ENCODE measurements around the gene CELSR1. TPM values are rescaled to one million over a fixed set of nuclear protein-coding genes. Genes with fewer than 3 reads are reported as not detected.
A peak's percentile ranks its signal among the peaks of the same experiment; 100 is the strongest.

CELSR1 gene
- total RNA-seq, 1 donor from 2014 or later, result 8.9 TPM

DNA sequence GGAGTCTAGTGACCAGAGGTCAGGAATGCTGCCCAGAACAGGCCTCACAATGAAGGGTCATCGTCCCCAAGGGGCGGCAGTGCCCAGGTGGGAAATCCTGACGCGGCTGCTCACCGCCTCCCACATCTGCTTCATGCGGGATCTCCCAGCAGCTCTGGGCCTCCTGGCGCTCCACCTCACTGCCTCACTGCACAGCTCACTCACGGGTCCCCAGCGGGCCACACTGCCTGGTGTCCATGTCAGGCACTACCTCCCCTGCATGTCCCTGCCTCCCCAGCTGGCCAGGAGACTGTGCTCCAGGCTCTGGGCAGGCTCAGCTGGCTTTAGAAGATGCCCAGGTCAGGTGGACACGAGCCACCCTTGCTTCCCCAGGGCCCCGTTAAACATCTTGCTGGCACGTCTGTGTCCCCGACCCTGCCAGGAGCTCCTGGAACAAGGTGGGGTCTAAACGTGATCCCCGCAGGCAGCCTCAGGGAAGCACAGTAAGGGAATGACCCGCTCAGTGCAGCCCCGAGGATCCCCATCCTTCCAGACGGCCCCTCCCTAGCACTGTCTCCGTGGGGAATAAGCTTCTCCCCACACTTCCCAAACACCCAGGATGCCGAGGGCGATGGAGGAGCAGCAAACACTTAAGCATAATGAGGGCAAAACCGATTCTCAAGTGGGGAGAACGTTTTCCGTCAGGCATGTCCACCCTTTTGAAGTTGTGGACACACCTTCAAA lies 108.7 kb downstream of the CELSR1 start:
- Histone ChIP-seq H3K27ac (replicated peaks) (no peak overlapping the region), H3K4me1 (no peaks in the 10 kb centered on the region), H3K36me3 (no peaks in the 10 kb centered on the region), H3K27me3 (ENCODE audit: low read depth) (no peaks in the 10 kb centered on the region), H3K4me3 (no peak overlapping the region), H3K9me3 (replicated peaks) (no peaks in the 10 kb centered on the region)
- intact Hi-C loops (cut with micrococcal nuclease), result no loop called here
- TF ChIP-seq, protein P1, sequence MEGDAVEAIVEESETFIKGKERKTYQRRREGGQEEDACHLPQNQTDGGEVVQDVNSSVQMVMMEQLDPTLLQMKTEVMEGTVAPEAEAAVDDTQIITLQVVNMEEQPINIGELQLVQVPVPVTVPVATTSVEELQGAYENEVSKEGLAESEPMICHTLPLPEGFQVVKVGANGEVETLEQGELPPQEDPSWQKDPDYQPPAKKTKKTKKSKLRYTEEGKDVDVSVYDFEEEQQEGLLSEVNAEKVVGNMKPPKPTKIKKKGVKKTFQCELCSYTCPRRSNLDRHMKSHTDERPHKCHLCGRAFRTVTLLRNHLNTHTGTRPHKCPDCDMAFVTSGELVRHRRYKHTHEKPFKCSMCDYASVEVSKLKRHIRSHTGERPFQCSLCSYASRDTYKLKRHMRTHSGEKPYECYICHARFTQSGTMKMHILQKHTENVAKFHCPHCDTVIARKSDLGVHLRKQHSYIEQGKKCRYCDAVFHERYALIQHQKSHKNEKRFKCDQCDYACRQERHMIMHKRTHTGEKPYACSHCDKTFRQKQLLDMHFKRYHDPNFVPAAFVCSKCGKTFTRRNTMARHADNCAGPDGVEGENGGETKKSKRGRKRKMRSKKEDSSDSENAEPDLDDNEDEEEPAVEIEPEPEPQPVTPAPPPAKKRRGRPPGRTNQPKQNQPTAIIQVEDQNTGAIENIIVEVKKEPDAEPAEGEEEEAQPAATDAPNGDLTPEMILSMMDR (IDR thresholded peaks at IDR 0.05; ENCODE audit: borderline replicate concordance), result no peak
- DNase-seq, result no peak

DNA sequence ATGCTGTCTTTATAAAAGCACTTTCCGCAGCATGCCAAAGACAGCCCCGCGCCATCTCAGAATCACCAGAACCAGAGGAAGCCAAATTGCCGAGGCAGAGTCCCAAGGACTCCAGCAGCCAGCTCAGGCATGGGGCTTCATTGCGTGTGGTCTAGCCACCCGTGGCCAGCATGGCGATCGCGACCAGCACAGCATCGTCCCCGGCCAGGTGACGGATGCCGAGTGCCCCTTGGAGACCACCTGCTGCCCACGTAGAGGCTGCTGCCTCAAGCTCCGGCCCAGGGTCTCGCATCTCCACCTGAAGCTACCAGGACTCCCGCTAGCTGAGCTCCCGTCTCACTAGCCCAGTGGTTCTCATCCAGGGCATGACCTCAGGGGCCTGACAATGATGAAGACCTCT lies 109.2 kb downstream of the CELSR1 start:
- no peaks in the 10 kb centered on the region for H3K9me3 ChIP-seq (replicated peaks)
- intact Hi-C loops (cut with micrococcal nuclease), result no loop called here

DNA sequence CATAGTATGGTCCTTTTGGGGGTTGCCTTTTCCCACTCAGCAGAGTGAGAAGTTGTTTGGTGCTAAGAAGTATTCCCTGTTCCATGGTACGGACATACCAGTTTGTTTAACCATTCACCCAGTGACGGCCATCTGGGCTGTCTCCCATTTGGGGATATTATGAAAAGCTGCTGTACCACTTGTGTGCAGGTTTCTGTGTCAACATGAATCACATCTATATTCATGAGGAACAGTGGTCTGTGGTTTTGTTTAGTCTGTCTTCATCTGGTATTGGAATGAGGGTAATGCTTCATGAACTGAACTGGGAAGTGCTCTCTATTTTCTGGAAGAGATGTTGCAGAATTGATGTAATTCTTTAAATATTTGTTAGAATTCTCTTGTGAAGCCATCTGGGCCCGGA lies 112.4 kb downstream of the CELSR1 start:
- TF ChIP-seq, protein P1 (IDR thresholded peaks at IDR 0.05; ENCODE audit: borderline replicate concordance), result no peak
- peaks cover 7% of the 10 kb centered on the region for H3K4me1 ChIP-seq
- DNase-seq, result no peak
- no peak overlapping the region for H3K4me3 ChIP-seq
- no peaks in the 10 kb centered on the region for H3K27me3 ChIP-seq (ENCODE audit: low read depth)
- intact Hi-C loops (cut with micrococcal nuclease), result no loop called here
- no peaks in the 10 kb centered on the region for H3K9me3 ChIP-seq (replicated peaks)
- no peaks in the 10 kb centered on the region for H3K36me3 ChIP-seq
- no peak overlapping the region for H3K27ac ChIP-seq (replicated peaks)

More for the DNA sequence above, 109.2 kb downstream of the CELSR1 start:
- Histone ChIP-seq H3K27ac (replicated peaks) (no peak overlapping the region), H3K4me1 (peaks cover under 1% of the 10 kb centered on the region), H3K36me3 (no peaks in the 10 kb centered on the region), H3K4me3 (no peak overlapping the region), H3K27me3 (ENCODE audit: low read depth) (no peaks in the 10 kb centered on the region)
- TF ChIP-seq, protein P1 (IDR thresholded peaks at IDR 0.05; ENCODE audit: borderline replicate concordance), result no peak
- no peak for DNase-seq

DNA sequence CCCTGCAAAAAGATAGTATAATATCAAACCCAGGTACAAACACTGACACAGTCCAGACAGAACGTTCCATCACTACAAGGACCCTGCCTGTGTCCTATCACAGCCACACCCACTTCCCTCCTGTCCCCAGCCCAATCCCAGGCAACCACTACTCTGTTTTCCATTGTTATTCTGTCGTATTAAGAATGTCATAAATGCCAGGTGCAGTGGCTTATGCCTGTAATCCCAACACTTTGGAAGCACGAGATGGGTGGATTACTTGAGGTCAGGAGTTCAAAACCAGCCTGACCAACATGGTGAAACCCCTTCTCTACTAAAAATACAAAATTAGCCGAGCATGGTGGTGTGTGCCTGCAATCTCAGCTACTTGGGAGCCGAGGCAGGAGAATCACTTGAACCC lies 112.9 kb downstream of the CELSR1 start:
- Histone ChIP-seq H3K27me3 (ENCODE audit: low read depth) (no peaks in the 10 kb centered on the region), H3K36me3 (no peaks in the 10 kb centered on the region), H3K4me3 (no peak overlapping the region), H3K27ac (replicated peaks) (no peak overlapping the region), H3K9me3 (replicated peaks) (no peaks in the 10 kb centered on the region), H3K4me1 (peaks cover 7% of the 10 kb centered on the region)
- TF ChIP-seq, protein P1 (IDR thresholded peaks at IDR 0.05; ENCODE audit: borderline replicate concordance), result no peak
- no peak for DNase-seq
- intact Hi-C loops (cut with micrococcal nuclease), result no loop called here

DNA sequence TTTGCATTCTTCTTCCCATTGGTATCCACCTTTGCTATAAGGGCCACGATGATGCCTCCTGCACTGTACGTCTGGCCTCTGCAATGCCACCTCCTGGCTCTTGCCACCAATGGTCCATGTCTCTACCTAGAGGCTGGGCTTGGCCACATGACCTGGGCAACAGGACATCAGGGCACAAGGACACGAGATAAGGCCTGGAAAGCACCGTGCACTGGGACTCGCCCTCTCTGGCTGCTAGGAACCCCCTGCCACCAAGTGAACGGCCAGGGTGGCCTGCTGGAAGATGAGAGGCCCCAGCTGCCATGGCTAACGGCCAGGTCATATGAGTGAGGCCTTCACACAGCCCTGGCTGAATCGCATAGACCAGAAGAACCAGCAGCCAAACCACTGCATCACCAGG lies 114.5 kb downstream of the CELSR1 start:
- no peaks in the 10 kb centered on the region for H3K36me3 ChIP-seq
- H3K27ac ChIP-seq (replicated peaks), result peak overlapping the region; percentile 51
- intact Hi-C loops (cut with micrococcal nuclease), result no loop called here
- H3K9me3 ChIP-seq (replicated peaks), result no peaks in the 10 kb centered on the region
- peaks cover under 1% of the 10 kb centered on the region for H3K27me3 ChIP-seq (ENCODE audit: low read depth)
- no peak overlapping the region for H3K4me3 ChIP-seq
- TF ChIP-seq, protein P1 (IDR thresholded peaks at IDR 0.05; ENCODE audit: borderline replicate concordance), result no peak
- peaks cover 18% of the 10 kb centered on the region for H3K4me1 ChIP-seq
- peak; percentile 58 for DNase-seq
